ENCODE measurements around the gene APOE. TPM values are rescaled to one million over a fixed set of nuclear protein-coding genes. Genes with fewer than 3 reads are reported as not detected.

Gene APOE
- total and polyA plus RNA-seq, 2 of the 13 experiments (the other 11 are each of a cell fraction or from before 2014, with no cell fraction given): 1,328 to 1,470 TPM

- Histone ChIP-seq H3K36me3 (replicated peaks in 1 of 2; ENCODE audit: control insufficient read depth in 1 of 2, insufficient read depth in 2 of 2, low read length in 2 of 2) (peaks cover 3 to 21% of the 10 kb centered on the region in 2 experiments), H3K4me1 (ENCODE audit: insufficient read depth, low read length) (peaks cover 65% of the 10 kb centered on the region), H3K79me2 (ENCODE audit: insufficient read depth, low read length) (peaks cover 26% of the 10 kb centered on the region), H3K27me3 (ENCODE audit: control insufficient read depth in 1 of 2, insufficient read depth in 2 of 2, low read length in 2 of 2) (no peaks in the 10 kb centered on the region; a peak in 1 of 5 replicates), H3K9me3 (ENCODE audit: low read length) (no peaks in the 10 kb centered on the region), H3K27ac (ENCODE audit: extremely low read length, insufficient read depth, low read length) (no peak overlapping the region), H2AFZ (ENCODE audit: low read length) (no peak overlapping the region), H4K20me1 (ENCODE audit: insufficient read depth, low read length) (peaks cover 14% of the 10 kb centered on the region), H3K9ac (ENCODE audit: insufficient read depth, low read depth, low read length) (no peak overlapping the region), H3K4me3 (replicated peaks in 1 of 3; ENCODE audit: insufficient read depth in 1 of 3, low read depth in 2 of 3, low read length in 3 of 3) (no peak overlapping the region), H3K4me2 (ENCODE audit: low read depth, low read length) (no peak overlapping the region)
- no TSS peak for BruUV-seq (replicated peaks)
- ATAC-seq: no peak
- ChIA-PET CTCF (ENCODE audit: low intra/inter-chr PET ratio, low total read pairs) (interaction anchor here (4.3 kb wide), 1 partner anchor 42 kb away, joined by 45 read pairs; no protein-coding TSS in a partner anchor), POLR2A (interaction anchor here (1.2 to 14.7 kb wide), 7 partner anchors 9 to 47 kb away, joined by 5 to 317 read pairs (median 25); partner anchors contain the start of genes APOC2 and CLPTM1)
- in situ Hi-C loops (cut with HindIII; ENCODE audit: extremely low pct_ligation_motif_present, low pct_unique_long_range_greater_than_20kb) (loop anchor here (5.0 kb wide), 1 partner anchor 38 kb away; the partner anchor contains the start of gene APOC2), intact Hi-C loops (cut with micrococcal nuclease; ENCODE audit: unreplicated experiment) (no loop called here)
- no peak for DNase-seq (ENCODE audit: low spot score)
- 98% methylated on average over 4 of the region's 5 CpGs for WGBS (ENCODE audit: low lambda C conversion rate)
- no peak for FAIRE-seq
- TF ChIP-seq YY1 (IDR thresholded peaks at IDR 0.05; ENCODE audit: insufficient read depth, insufficient replicate concordance, low read depth, low read length): peak; percentile 15
- TF ChIP-seq POLR2AphosphoS5 (IDR thresholded peaks at IDR 0.05; ENCODE audit: low read depth, low read length): peak; percentile 24; the same call in 1 of the 2 replicates
- TF ChIP-seq ZNF318 (CRISPR knock-in tag; IDR thresholded peaks at IDR 0.05): no peak
- peak; percentile 68; the same call in 1 of the 2 replicates for TF ChIP-seq PAF1 (CRISPR knock-in tag; IDR thresholded peaks at IDR 0.05)
- TF ChIP-seq ZNF770 (CRISPR knock-in tag; IDR thresholded peaks at IDR 0.05): peak; percentile 71
- TF ChIP-seq ZC3H13 (CRISPR knock-in tag; IDR thresholded peaks at IDR 0.05): peak; percentile 75; the same call in 1 of the 2 replicates
- peak; percentile 85 for TF ChIP-seq ZNF121 (CRISPR knock-in tag; IDR thresholded peaks at IDR 0.05)
- TF ChIP-seq ZBTB4 (CRISPR knock-in tag; IDR thresholded peaks at IDR 0.05; ENCODE audit: borderline replicate concordance): no peak
- TF ChIP-seq POLR2A (IDR thresholded peaks at IDR 0.05; ENCODE audit: insufficient read depth in 1 of 2, low read depth in 2 of 2, low read length in 2 of 2): peak; percentile 30 to 44; a peak in 2 of 4 replicates
- peak; percentile 45; the same call in 1 of the 2 replicates for TF ChIP-seq POLR2G (IDR thresholded peaks at IDR 0.05; ENCODE audit: low read depth, low read length)
Measured at GRCh38 chr19:44909775-44910174, 4.2 kb downstream of the APOE start.

Data from HepG2 (cell line).